Progenitor cell of endocrine pancreas (in vitro differentiated cells): Measurements from ENCODE around the gene KEAP1. TPM values are rescaled to one million over a fixed set of nuclear protein-coding genes. Genes with fewer than 3 reads are reported as not detected.
A peak's percentile ranks its signal among the peaks of the same experiment; 100 is the strongest.

ENCODE experiments used
- DNase-seq: peaks from one replicate; pipeline ENCODE4 v3.0.0; 2021; ENCODE audit warnings: low spot score; ENCODE audit not compliant: unreplicated experiment
- H3K27ac Mint-ChIP-seq: 2 replicates; pipeline ENCODE4 v1.8.0; 2021; ENCODE audit warnings: mild to moderate bottlenecking, moderate library complexity, mixed read lengths
- H3K27me3 Mint-ChIP-seq: 2 replicates; pipeline ENCODE4 v1.8.0; 2021; ENCODE audit warnings: mixed read lengths
- H3K36me3 Mint-ChIP-seq: 2 replicates; pipeline ENCODE4 v1.8.0; 2022; ENCODE audit warnings: mixed read lengths; ENCODE audit not compliant: insufficient read depth
- H3K4me1 Mint-ChIP-seq: 2 replicates; pipeline ENCODE4 v1.8.0; 2021; ENCODE audit warnings: low read depth, mixed read lengths
- H3K4me3 Mint-ChIP-seq: 2 replicates; pipeline ENCODE4 v1.8.0; 2021; ENCODE audit warnings: low read depth, mild to moderate bottlenecking, moderate library complexity, mixed read lengths
- H3K9me3 Mint-ChIP-seq: 2 replicates; pipeline ENCODE4 v1.8.0; 2021; ENCODE audit warnings: low read depth, mixed read lengths
- CTCF ChIP-seq: fragments of 200-600 bp; sonication (generic); IDR thresholded peaks from one replicate; pipeline ENCODE4 v1.5.0; 2021; ENCODE audit warnings: antibody characterized with exemption, mild to moderate bottlenecking; ENCODE audit not compliant: unreplicated experiment
- total RNA-seq: library from RNA; stranded (reverse); gene quantifications from 2 replicates; pipeline ENCODE4 v1.2.1, GENCODE V29; 2021

KEAP1 gene
- total RNA-seq, 1 donor from 2014 or later: 76.6 TPM

GRCh38 chr19:10473192-10473591 is 30.0 kb downstream of the KEAP1 start:
- Mint-ChIP-seq H3K9me3 (no peaks in the 10 kb centered on the region), H3K27me3 (peaks cover 11% of the 10 kb centered on the region), H3K27ac (no peak overlapping the region), H3K4me3 (no peak overlapping the region), H3K36me3 (no peaks in the 10 kb centered on the region), H3K4me1 (no peaks in the 10 kb centered on the region)
- no peak for DNase-seq
- no peak for TF ChIP-seq CTCF

- no peaks in the 10 kb centered on the region for H3K9me3 Mint-ChIP-seq
- peak; percentile 40 for TF ChIP-seq CTCF
- peaks cover 10% of the 10 kb centered on the region for H3K27me3 Mint-ChIP-seq
- no peaks in the 10 kb centered on the region for H3K4me1 Mint-ChIP-seq
- no peak overlapping the region for H3K27ac Mint-ChIP-seq
- no peak for DNase-seq
- no peak overlapping the region for H3K4me3 Mint-ChIP-seq
- H3K36me3 Mint-ChIP-seq: no peaks in the 10 kb centered on the region
Observed at GRCh38 chr19:10471909-10472308, 31.2 kb downstream of the KEAP1 start.

- Mint-ChIP-seq H3K4me1 (no peaks in the 10 kb centered on the region), H3K9me3 (no peaks in the 10 kb centered on the region), H3K27me3 (peaks cover 10% of the 10 kb centered on the region), H3K27ac (no peak overlapping the region), H3K36me3 (no peaks in the 10 kb centered on the region), H3K4me3 (no peak overlapping the region)
- TF ChIP-seq CTCF: no peak
- DNase-seq: no peak
Observed at GRCh38 chr19:10468133-10468532, 35.0 kb downstream of the KEAP1 start.

GRCh38 chr19:10467104-10467706 is 36.0 kb downstream of the KEAP1 start:
- Mint-ChIP-seq H3K36me3 (no peaks in the 10 kb centered on the region), H3K4me3 (no peak overlapping the region), H3K9me3 (no peaks in the 10 kb centered on the region), H3K4me1 (no peaks in the 10 kb centered on the region), H3K27ac (no peak overlapping the region), H3K27me3 (peaks cover 17% of the 10 kb centered on the region)
- no peak for DNase-seq
- TF ChIP-seq CTCF: no peak

GRCh38 chr19:10464456-10464855 is 38.7 kb downstream of the KEAP1 start:
- Mint-ChIP-seq H3K4me1 (no peaks in the 10 kb centered on the region), H3K9me3 (no peaks in the 10 kb centered on the region), H3K27me3 (peaks cover 15% of the 10 kb centered on the region), H3K36me3 (no peaks in the 10 kb centered on the region), H3K4me3 (no peak overlapping the region), H3K27ac (no peak overlapping the region)
- no peak for TF ChIP-seq CTCF
- no peak for DNase-seq
